NB4 (cell line): Measurements from ENCODE around the gene ERFL.

Experiments used
- DNase-seq: peaks from one replicate; pipeline ENCODE4 v3.0.0; 2010; ENCODE audit warnings: low read depth
- H3K4me3 ChIP-seq: one replicate; pipeline ENCODE4 v1.5.1; 2011; ENCODE audit warnings: mild to moderate bottlenecking, low read depth, low read length, moderate library complexity
- MYC ChIP-seq: IDR thresholded peaks from 2 replicates; pipeline ENCODE4 v1.6.1; 2011; ENCODE audit warnings: low read depth, low read length
- POLR2A ChIP-seq: IDR thresholded peaks from 2 replicates; pipeline ENCODE4 v1.6.1; 2011; ENCODE audit warnings: mild to moderate bottlenecking; ENCODE audit not compliant: insufficient read length; ENCODE audit errors: extremely low read depth
- TF ChIP-seq, protein P1 (sequence below): IDR thresholded peaks from 2 replicates; pipeline ENCODE4 v1.6.1; 2011; ENCODE audit warnings: low read depth, low read length
- TF ChIP-seq, protein P2 (sequence below): IDR thresholded peaks from one replicate; pipeline ENCODE4 v1.5.1; 2012; ENCODE audit warnings: low read depth, low read length

The ERFL gene

DNA sequence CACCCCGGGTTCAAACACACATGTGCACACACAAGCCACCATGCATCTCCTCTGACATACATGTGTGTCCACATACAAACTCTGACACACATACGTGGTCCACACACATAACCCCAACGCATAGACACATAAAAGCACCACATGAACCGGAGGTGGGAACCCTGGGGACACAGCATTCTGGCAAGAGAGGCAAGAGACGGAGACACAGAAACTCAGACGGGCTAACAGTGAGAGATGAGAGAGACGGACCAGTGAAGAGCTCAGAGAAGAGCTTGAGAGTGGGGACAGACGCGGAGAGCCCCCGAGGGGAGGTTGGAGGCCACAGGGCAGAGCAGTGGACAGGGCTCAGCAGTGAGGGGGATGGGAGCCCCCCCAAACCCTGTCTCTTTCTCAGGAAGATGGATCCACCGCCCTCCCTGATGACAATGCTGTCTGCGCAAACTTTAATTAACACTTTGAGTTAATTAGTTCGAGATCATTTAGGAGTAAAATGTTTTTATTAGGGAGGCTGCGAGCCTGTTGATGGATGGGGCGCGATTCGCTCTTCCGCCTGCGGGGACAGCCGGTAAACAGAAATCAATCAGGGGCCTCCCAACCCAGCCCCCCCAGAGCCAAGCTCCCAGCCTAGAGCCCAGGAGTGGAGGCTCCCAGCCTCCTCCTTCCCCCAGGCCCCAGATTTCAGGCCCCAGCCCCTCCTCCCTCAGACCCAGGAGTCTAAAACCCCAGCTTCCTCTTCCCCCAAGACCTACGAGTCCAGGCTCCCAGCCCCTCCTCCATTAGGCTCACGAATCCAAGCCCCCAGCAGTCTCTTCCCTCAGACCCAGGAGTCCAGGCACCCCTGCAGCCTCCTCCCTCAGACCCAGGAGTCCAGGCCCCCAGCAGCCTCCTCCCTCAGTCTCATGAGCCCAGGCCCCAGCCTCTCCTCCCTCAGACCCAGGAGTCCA lies 9.5 kb upstream of the ERFL start:
- TF ChIP-seq POLR2A (no peak), MYC (no peak)
- TF ChIP-seq, protein P1, sequence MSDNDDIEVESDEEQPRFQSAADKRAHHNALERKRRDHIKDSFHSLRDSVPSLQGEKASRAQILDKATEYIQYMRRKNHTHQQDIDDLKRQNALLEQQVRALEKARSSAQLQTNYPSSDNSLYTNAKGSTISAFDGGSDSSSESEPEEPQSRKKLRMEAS: no peak
- TF ChIP-seq, protein P2, sequence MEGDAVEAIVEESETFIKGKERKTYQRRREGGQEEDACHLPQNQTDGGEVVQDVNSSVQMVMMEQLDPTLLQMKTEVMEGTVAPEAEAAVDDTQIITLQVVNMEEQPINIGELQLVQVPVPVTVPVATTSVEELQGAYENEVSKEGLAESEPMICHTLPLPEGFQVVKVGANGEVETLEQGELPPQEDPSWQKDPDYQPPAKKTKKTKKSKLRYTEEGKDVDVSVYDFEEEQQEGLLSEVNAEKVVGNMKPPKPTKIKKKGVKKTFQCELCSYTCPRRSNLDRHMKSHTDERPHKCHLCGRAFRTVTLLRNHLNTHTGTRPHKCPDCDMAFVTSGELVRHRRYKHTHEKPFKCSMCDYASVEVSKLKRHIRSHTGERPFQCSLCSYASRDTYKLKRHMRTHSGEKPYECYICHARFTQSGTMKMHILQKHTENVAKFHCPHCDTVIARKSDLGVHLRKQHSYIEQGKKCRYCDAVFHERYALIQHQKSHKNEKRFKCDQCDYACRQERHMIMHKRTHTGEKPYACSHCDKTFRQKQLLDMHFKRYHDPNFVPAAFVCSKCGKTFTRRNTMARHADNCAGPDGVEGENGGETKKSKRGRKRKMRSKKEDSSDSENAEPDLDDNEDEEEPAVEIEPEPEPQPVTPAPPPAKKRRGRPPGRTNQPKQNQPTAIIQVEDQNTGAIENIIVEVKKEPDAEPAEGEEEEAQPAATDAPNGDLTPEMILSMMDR: no peak
- H3K4me3 ChIP-seq: no peak overlapping the region
- DNase-seq: no peak

DNA sequence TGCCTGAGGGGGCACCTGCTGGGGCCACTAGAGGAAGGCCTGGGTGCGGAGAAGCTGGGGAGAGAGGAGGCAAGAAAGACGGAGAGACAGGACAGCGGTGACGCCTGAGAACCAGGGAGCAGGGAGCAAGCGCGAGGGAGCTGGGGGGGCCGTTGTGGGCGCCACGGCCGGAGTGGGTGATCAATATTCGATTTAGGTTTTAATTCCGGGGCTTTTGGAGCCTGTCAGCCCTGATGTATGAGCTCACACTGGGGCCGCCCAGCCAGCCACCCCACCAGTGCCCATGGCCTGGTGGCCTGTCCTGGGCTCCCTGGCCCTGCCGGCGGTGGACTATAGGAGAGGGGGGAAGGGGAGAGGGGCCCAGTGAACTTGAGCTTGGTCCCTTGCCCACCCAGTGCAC lies 8.7 kb upstream of the ERFL start:
- DNase-seq: no peak
- no peak overlapping the region for H3K4me3 ChIP-seq
- no peak for TF ChIP-seq MYC
- TF ChIP-seq, protein P2: no peak
- TF ChIP-seq, protein P1: no peak
- TF ChIP-seq POLR2A: no peak

DNA sequence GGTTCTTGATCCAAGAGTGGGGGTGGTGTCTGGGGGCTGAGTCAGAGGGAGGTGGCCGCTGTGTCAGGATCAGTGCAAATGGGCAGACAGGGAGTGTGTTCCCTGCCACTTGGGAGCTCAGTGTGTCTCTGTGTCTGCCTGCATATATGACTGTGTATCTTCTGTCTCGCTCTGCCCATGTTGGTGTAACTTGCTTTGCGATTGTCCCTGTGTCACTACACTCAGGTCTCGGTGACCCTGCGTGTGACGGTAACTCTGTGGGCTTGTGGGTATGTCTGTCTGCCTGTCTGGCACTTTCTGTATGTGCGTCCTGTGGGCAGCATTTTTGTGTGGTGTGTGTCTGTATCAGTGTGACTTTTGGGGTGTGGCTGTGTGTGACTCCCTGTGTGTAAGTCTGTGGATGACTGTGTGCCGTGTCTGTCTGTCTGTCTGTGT lies 8.2 kb upstream of the ERFL start:
- TF ChIP-seq, protein P1: no peak
- TF ChIP-seq POLR2A (no peak), MYC (no peak)
- TF ChIP-seq, protein P2: no peak
- no peak overlapping the region for H3K4me3 ChIP-seq
- no peak for DNase-seq

DNA sequence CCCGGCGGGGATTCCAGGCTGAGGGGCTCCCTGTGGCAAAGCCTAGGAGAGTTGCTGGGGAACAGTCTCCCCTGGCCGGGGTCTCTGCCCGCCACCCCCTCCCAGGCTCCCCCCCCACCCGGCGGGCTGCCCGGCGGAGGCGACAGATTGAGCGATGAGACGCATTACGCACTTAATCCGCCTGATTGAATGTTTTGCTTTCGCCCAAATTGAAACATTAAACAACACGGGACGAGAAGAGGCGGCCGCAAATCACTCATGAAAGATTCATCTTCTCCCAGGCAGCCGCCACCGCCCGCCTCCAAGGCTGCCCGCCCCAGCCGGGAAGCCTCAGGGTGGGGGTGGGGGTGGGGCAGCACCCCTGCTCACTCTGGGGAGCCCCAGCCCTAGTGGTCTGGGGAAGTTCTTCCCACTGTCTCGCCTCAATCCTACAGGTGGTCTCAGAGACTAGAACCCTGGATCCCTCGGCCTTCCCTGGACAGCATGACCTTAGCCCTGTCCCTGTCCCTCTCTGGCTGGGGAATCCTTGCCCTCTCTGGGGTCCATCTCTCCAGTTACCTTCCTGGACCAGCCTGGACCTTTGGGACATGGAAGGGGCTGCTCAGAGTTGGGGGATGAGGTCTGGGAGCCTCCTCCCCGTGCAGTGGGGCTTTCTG lies 7.6 kb upstream of the ERFL start:
- DNase-seq: no peak
- H3K4me3 ChIP-seq: no peak overlapping the region
- TF ChIP-seq, protein P1: no peak
- TF ChIP-seq POLR2A (no peak), MYC (no peak)
- TF ChIP-seq, protein P2: no peak

DNA sequence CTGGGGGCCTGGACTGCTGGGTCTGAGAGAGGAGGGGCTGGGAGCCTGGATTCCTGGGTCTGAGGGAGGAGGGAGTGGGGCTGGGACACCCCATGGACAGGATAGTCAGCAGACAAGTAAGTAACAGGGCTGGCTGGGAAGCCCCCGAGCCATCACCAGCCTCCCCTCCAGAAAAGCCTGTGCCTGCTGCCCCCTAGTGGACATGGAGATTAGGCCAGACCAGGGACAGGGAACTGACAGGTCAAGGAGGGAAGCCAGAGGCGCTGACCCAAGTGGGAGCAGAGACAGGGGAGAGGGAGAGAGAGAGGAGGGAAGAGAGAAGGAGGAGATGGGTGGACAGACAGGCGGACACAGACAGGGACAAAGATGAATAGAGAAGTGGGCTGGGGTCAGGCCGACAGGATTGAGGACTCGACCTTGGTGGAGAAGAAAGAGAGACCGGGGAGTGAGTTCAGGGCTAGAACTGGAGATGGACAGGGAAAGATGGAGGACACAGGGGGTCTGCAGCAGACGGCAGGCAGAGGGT lies 6.7 kb upstream of the ERFL start:
- DNase-seq: peak; percentile 67

More for the DNA sequence above, 6.7 kb upstream of the ERFL start:
- H3K4me3 ChIP-seq: no peak overlapping the region
- TF ChIP-seq POLR2A (no peak), MYC (no peak)
- TF ChIP-seq, protein P2: peak; percentile 64
- TF ChIP-seq, protein P1: no peak
